SJCRH30 (cell line): ENCODE results near the gene ANKRD13A. TPM values are rescaled to one million over a fixed set of nuclear protein-coding genes. Genes with fewer than 3 reads are reported as not detected.
"Not testable (repeated sequence)": the region's sequence is repeated elsewhere in the genome, so short reads cannot be mapped to it uniquely, and the experiment has no call there.

Experiments
- DNase-seq, 2 experiments: peaks; one replicate each; pipeline ENCODE4 v3.0.0-alpha.2; 2015 to 2020
- H3K27ac ChIP-seq: fragments of 250-450 bp; sonication (Bioruptor Pico); 2 replicates; pipeline ENCODE4 v1.5.1; 2020; ENCODE audit warnings: mild to moderate bottlenecking, moderate library complexity
- H3K27me3 ChIP-seq: fragments of 250-450 bp; sonication (Bioruptor Pico); 2 replicates; pipeline ENCODE4 v1.5.1; 2020; ENCODE audit warnings: mild to moderate bottlenecking, moderate library complexity
- H3K36me3 ChIP-seq: fragments of 250-450 bp; sonication (Bioruptor Pico); 2 replicates; pipeline ENCODE4 v1.5.1; 2020; ENCODE audit warnings: mild to moderate bottlenecking, moderate library complexity
- H3K4me1 ChIP-seq: fragments of 250-450 bp; sonication (Bioruptor Pico); 2 replicates; pipeline ENCODE4 v1.5.1; 2020; ENCODE audit warnings: mild to moderate bottlenecking, moderate library complexity
- H3K4me3 ChIP-seq: fragments of 250-450 bp; sonication (Bioruptor Pico); 2 replicates; pipeline ENCODE4 v1.5.1; 2020; ENCODE audit warnings: mild to moderate bottlenecking, moderate library complexity
- H3K9me3 ChIP-seq: fragments of 250-450 bp; sonication (Bioruptor Pico); replicated peaks from 2 replicates; pipeline ENCODE4 v1.5.1; 2020; ENCODE audit warnings: mild to moderate bottlenecking, moderate library complexity
- total RNA-seq: library from RNA; depleted of rRNA; stranded (reverse); fragments of >200 nt; shearing (Covaris generic); gene quantifications from 2 replicates; pipeline ENCODE4 v1.2.3, GENCODE V29; 2014

ANKRD13A gene
- total RNA-seq, 1 experiment from 2014 or later: 37.4 TPM

- H3K27ac ChIP-seq: peak overlapping the region; percentile 43; the same call in 1 of the 2 replicates
- H3K4me3 ChIP-seq: no peak overlapping the region
- peaks cover 22% of the 10 kb centered on the region for H3K36me3 ChIP-seq
- H3K9me3 ChIP-seq: no peaks in the 10 kb centered on the region
- peaks cover 5% of the 10 kb centered on the region; the same call in 1 of the 2 replicates for H3K4me1 ChIP-seq
- DNase-seq: no peak
- H3K27me3 ChIP-seq: no peaks in the 10 kb centered on the region
These were observed 39.5 kb downstream of the ANKRD13A start for GRCh38 chr12:110038741-110039084.

GRCh38 chr12:110039085-110039807 is 40.0 kb downstream of the ANKRD13A start:
- peaks cover 5% of the 10 kb centered on the region; the same call in 1 of the 2 replicates for H3K4me1 ChIP-seq
- no peaks in the 10 kb centered on the region for H3K27me3 ChIP-seq
- peak overlapping the region; percentile 43; the same call in 1 of the 2 replicates for H3K27ac ChIP-seq
- DNase-seq: no peak
- no peak overlapping the region for H3K4me3 ChIP-seq
- H3K9me3 ChIP-seq: no peaks in the 10 kb centered on the region
- H3K36me3 ChIP-seq: peaks cover 22% of the 10 kb centered on the region

- no peak overlapping the region for H3K27ac ChIP-seq
- no peak for DNase-seq
- no peaks in the 10 kb centered on the region for H3K27me3 ChIP-seq
These were observed 43.0 kb downstream of the ANKRD13A start for GRCh38 chr12:110042264-110042663.

DNA sequence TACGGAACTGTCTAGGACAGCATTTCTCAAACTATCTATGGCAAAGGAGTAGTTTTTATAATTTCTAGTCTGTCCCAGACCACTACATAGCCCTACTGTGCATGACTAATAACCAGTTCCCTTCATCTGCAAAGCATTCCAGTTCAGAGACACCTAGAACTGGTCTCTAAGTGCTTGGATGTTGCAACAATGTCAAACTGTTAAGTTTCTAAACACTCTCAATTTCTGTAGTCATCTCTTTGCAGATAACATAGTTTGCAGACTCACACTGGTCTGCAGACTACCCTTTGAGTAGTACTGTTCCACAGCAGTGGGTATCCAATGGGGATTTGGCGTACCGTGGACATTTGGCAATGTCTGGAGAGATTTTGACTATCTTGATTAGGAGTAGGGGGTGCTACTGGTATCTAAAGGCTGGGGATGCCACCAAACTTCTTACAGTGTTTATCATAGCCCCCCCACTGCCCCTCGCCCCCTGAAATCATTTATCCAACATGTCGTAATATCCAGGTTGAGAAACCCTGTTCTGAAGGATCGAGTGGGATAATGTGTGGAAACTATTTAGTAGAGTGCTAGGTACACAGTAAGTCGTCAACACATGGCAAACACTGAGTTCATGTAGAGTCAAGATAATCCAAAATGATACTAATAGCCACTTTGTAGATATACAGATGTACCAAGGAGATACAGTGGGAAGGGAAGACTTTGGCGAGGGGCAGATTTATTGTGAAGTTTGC is 47.4 kb downstream of the ANKRD13A start:
- Histone ChIP-seq H3K36me3 (peaks cover 7% of the 10 kb centered on the region), H3K27ac (no peak overlapping the region), H3K9me3 (no peaks in the 10 kb centered on the region), H3K27me3 (no peaks in the 10 kb centered on the region), H3K4me1 (peaks cover 7% of the 10 kb centered on the region; the same call in 1 of the 2 replicates), H3K4me3 (no peak overlapping the region)
- no peak for DNase-seq

More at GRCh38 chr12:110042264-110042663, 43.0 kb downstream of the ANKRD13A start:
- Histone ChIP-seq H3K4me1 (peaks cover 5% of the 10 kb centered on the region; the same call in 1 of the 2 replicates), H3K4me3 (no peak overlapping the region), H3K36me3 (peaks cover 18% of the 10 kb centered on the region), H3K9me3 (no peaks in the 10 kb centered on the region)

GRCh38 chr12:110047297-110047940 is 48.2 kb downstream of the ANKRD13A start:
- Histone ChIP-seq H3K4me3 (peak overlapping the region; percentile 84), H3K27ac (no peak overlapping the region), H3K9me3 (no peaks in the 10 kb centered on the region), H3K27me3 (no peaks in the 10 kb centered on the region), H3K36me3 (no peaks in the 10 kb centered on the region; the same call in 1 of the 2 replicates), H3K4me1 (peaks cover 7% of the 10 kb centered on the region; the same call in 1 of the 2 replicates)
- DNase-seq: no peak

DNA sequence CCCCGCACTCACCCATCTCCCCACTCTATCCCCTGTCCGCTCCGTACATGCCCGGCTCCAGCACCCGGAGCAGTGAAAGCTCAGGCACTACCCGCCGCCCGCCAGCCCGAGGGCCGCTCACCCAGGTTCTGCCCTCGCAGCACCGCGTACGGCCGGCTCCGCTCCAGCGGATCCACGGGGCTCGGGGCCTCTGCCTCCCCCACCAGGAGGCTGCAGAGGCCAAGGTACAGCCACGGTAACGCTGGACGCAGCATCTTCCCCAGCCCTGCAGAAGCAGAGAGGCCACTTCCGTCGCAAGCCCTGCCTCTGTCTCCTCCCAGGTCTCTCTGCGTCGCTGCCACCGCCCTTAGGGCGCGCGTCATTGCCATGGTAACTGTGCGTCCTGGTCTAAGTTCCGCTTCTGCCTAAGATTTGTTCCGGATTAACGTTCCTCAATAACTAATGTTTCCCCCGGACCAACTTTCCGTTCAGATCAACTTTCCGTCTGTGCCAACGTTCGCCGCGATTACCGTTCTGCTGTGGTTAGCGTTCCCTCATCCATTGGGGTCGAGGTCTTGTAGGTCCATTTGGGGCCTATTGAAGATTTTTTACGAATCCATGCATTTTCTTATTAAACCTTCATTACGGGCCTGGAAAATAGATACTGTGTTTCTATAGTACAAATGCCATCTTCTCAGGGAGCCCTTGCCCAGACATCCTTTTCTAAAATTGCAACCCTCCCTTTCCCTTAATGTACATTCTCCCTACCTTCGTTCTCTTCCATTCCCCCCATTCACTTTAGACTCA is 49.2 kb downstream of the ANKRD13A start, which contains the start of gene C12orf76:
Gene C12orf76, minus strand, starts transcription at position 281 of the 786 bp plus-strand sequence. Its CDS starts 27 bp downstream, at position 254.
- no peaks in the 10 kb centered on the region for H3K9me3 ChIP-seq
- peak within 1 kb of the TSS; percentile 84 for H3K4me3 ChIP-seq
- peak within 1 kb of the TSS; percentile 84 for H3K27ac ChIP-seq
- peak; percentile 94 to 97 for DNase-seq
- no peaks in the 10 kb centered on the region for H3K27me3 ChIP-seq
- peaks cover 7% of the 10 kb centered on the region; the same call in 1 of the 2 replicates for H3K4me1 ChIP-seq
- no peaks in the 10 kb centered on the region; the same call in 1 of the 2 replicates for H3K36me3 ChIP-seq

DNA sequence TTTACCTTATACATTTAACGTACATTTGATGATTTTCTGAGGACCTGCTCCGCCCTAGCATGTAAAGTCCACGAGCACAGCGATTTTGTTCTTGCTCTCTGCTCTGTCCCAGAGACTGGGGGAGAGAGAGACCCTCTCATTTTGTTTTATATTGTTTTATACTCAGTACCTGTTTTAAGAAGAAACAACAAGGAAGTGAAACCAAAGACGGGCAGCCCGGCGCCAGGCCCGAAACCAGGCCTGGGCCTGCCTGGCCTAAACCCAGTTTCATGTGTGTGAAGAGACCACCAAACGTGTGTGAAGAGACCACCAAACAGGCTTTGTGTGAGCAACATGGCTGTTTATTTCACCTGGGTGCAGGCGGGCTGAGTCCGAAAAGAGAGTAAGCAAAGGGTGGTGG is 49.8 kb downstream of the ANKRD13A start:
- H3K4me1 ChIP-seq, H3K27me3 ChIP-seq, DNase-seq, H3K36me3 ChIP-seq, H3K9me3 ChIP-seq: not testable (repeated sequence)
- H3K4me3 ChIP-seq: peak overlapping the region; percentile 84
- H3K27ac ChIP-seq: peak overlapping the region; percentile 84

- not testable (repeated sequence) for H3K4me3 ChIP-seq, H3K9me3 ChIP-seq, H3K36me3 ChIP-seq, H3K27me3 ChIP-seq, DNase-seq, H3K27ac ChIP-seq, H3K4me1 ChIP-seq
These were observed 50.4 kb downstream of the ANKRD13A start for GRCh38 chr12:110049666-110050065.

DNA sequence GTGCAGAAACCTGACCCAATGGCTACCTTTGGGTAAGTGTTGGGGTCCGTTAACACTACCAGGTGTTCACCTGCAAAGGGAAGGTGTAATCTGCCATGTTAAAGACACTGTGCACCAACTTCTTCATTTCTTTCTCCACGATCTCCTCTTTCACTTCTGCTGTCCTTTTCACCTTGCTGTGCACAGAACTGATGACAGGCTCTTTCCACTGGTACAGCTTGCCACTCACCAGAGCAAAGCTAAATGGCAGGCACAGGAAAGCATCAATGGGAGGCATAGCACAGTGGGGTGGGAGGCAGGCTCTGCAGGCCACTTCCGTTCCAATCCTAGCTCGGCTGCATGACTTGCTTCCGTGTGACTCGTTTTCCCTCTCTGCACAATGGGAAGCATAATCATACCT is 51.7 kb downstream of the ANKRD13A start:
- Histone ChIP-seq H3K27me3 (no peaks in the 10 kb centered on the region), H3K36me3 (no peaks in the 10 kb centered on the region), H3K4me3 (no peak overlapping the region), H3K4me1 (peaks cover 7% of the 10 kb centered on the region; the same call in 1 of the 2 replicates), H3K9me3 (no peaks in the 10 kb centered on the region), H3K27ac (no peak overlapping the region)
- DNase-seq: no peak

DNA sequence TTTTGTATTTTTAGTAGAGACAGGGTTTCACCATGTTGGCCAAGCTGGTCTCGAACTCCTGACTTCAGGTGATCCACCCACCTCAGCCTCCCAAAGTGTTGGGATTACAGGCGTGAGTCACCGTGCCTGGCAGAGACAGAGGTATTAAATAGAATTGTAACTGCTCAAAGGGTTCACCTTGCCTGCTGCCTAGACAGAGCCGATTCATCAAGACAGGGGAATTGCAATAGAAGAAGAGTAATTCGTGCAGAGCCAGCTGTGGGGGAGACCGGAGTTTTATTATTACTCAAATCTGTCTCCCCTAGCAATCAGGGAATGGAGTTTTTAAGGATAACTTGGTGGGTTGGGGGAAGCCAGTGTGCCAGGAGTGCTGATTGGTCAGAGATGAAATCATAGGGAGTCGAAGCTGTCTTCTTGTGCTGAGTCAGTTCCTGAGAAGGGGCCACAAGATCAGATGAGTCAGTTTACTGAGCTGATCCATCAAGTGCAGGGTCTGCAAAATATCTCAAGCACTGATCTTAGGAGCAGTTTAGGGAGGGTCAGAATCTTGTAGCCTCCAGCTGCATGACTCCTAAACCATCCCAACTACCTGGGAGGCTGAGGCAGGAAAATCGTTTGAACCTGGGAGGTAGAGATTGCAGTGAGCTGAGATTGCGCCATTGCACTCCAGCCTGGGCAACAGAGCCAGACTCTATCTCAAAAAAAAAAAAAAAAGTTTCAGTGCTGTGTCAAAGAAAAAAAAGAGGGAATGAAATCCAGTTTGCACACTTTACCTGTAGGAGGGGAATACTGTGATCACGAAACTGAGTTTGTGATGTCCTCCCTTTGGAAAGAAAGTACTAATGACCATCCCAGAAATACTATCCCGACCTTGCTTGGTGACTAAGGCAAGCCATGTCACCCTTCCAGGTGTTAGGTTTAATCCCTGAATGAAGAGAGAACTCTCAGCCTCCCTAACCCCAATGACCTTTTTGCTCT is 56.4 kb downstream of the ANKRD13A start:
- H3K36me3 ChIP-seq, H3K9me3 ChIP-seq, H3K4me3 ChIP-seq, DNase-seq, H3K4me1 ChIP-seq, H3K27me3 ChIP-seq, H3K27ac ChIP-seq: not testable (repeated sequence)

GRCh38 chr12:110056643-110057042 is 57.4 kb downstream of the ANKRD13A start:
- not testable (repeated sequence) for H3K27me3 ChIP-seq, H3K27ac ChIP-seq, H3K9me3 ChIP-seq, H3K36me3 ChIP-seq, H3K4me3 ChIP-seq, H3K4me1 ChIP-seq, DNase-seq

DNA sequence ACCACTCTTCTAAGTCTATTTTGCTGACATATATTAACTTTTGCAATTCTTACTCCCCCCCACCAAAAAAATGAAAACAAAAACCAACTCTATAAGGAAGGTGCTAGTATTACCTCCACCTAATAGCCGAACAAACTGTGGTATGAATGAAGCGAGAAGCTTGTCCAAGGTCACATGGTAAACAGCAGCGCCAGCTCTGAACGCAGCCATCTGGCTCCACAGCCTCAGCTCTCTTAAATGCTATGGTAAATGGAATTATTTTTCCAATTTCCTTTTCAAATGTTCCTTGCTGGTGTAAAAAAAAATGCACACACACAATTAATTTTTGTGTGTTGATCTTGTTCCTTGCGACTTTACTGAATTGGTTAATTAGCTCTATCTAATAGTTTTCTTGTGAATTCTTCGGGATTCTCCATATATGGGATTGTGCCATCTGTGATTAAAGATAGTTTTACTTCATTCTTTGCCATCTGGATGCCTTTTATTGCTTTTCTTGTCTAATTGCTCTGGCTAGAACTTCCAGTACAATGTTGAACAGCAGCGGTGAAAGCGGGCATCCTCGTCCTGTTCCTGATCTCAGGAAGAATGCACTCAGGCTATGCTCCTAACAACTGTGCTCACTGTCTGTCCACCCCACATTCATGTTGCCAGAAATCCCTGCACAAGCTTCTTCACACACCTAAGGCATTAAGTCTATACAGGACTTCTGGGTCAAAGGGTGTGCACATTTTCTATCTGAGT is 59.8 kb downstream of the ANKRD13A start:
- no peak overlapping the region for H3K27ac ChIP-seq
- no peaks in the 10 kb centered on the region for H3K4me1 ChIP-seq
- no peak overlapping the region for H3K4me3 ChIP-seq
- DNase-seq: no peak
- no peaks in the 10 kb centered on the region for H3K36me3 ChIP-seq
- no peaks in the 10 kb centered on the region for H3K9me3 ChIP-seq
- no peaks in the 10 kb centered on the region for H3K27me3 ChIP-seq

DNA sequence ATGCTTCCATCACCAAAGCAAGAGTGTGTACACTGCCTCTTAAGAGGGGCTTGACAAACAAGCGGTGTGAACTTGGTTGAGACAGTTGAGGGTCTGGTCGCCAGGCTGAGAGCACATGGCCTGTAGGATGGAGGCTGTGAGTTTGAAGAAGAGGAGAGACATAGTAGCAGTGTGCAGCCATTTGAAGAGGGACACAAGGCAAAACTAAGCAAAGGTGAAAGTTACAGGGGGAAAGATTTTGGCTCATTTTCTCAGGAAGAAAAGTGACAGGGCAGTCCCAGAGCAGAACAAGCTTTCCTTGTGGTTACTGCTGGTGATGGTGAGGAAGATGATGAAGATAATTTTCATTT is 60.4 kb downstream of the ANKRD13A start:
- H3K9me3 ChIP-seq: no peaks in the 10 kb centered on the region
- H3K27me3 ChIP-seq: no peaks in the 10 kb centered on the region
- no peaks in the 10 kb centered on the region for H3K36me3 ChIP-seq
- H3K27ac ChIP-seq: no peak overlapping the region
- H3K4me3 ChIP-seq: no peak overlapping the region
- H3K4me1 ChIP-seq: no peaks in the 10 kb centered on the region
- no peak for DNase-seq
